ENCODE measurements around the gene ANKLE1. TPM values are rescaled to one million over a fixed set of nuclear protein-coding genes. Genes with fewer than 3 reads are reported as not detected.
"Not testable (repeated sequence)": the region's sequence is repeated elsewhere in the genome, so short reads cannot be mapped to it uniquely, and the experiment has no call there.

Gene ANKLE1
- total RNA-seq, 1 donor from 2014 or later: 2.3 TPM

DNA sequence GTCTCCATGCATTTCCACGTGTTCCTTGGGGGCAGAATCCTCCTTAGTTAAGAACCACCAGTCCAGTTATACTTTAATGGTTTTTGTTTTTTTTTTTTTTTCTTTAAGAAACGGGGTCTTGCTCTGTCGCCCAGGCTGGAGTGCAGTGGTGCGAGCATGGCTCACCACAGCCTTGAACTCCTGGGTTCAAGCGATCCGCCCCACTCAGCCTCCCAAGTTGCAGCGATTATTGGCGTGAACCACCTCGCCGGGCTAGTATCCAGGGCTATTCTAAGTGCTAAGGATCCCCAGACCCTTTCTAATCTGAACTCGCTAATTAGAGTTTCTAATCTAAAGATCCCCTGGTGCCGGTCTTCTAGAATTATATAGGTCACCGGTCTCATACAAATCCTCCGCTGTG is 11.9 kb downstream of the ANKLE1 start:
- H3K36me3 Mint-ChIP-seq (ENCODE audit: low read depth, unreplicated experiment): no peaks in the 10 kb centered on the region
- TF ChIP-seq, protein P1, sequence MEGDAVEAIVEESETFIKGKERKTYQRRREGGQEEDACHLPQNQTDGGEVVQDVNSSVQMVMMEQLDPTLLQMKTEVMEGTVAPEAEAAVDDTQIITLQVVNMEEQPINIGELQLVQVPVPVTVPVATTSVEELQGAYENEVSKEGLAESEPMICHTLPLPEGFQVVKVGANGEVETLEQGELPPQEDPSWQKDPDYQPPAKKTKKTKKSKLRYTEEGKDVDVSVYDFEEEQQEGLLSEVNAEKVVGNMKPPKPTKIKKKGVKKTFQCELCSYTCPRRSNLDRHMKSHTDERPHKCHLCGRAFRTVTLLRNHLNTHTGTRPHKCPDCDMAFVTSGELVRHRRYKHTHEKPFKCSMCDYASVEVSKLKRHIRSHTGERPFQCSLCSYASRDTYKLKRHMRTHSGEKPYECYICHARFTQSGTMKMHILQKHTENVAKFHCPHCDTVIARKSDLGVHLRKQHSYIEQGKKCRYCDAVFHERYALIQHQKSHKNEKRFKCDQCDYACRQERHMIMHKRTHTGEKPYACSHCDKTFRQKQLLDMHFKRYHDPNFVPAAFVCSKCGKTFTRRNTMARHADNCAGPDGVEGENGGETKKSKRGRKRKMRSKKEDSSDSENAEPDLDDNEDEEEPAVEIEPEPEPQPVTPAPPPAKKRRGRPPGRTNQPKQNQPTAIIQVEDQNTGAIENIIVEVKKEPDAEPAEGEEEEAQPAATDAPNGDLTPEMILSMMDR (IDR thresholded peaks at IDR 0.05; ENCODE audit: unreplicated experiment): no peak
- H3K4me1 Mint-ChIP-seq (ENCODE audit: unreplicated experiment): no peaks in the 10 kb centered on the region
- H3K27ac Mint-ChIP-seq (ENCODE audit: unreplicated experiment): no peak overlapping the region
- peaks cover 3% of the 10 kb centered on the region for H3K27me3 Mint-ChIP-seq (ENCODE audit: unreplicated experiment)
- H3K4me3 Mint-ChIP-seq (ENCODE audit: unreplicated experiment): no peak overlapping the region
- no peak for DNase-seq (ENCODE audit: low spot score)
- H3K9me3 Mint-ChIP-seq (ENCODE audit: unreplicated experiment): no peaks in the 10 kb centered on the region

DNA sequence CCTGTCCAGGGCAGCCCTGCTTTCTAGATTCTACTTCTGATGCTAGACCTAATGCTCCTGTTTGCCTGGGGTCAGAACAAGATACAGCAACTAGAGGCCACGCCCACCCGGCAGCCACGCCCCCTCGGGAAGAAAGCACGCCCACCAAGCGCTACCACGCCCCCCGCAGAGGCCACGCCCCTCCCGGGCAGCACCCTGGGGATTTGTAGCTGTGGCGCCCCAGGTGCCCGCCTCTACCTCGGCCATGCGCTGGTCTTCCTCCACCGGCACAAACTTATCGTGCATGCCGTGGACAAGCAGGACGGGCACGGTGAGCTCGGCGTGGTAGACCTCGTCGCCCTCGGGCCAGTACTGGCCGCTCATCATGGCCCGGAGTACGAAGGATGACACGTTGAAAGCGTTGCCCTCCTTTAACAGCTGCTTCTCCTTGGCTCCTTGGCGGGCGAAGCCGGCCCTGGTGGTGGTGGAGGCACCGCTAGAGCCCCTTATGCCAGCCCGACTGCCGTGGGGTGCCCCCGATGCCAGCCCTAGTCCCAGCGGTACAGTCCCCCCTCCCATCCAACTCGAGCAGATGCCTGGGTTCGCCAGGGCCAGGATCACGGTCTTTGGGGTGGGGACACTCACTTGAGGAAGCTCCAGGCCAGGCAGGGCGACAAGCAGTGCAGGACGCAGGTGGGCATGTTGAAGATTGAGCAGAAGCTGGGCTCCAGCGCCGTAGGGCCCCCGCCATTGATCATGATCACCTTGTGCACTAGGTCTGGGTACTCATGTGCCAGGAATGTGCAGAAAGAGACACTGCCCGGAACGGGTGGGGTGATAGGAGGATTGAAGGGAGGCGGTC is 12.6 kb downstream of the ANKLE1 start:
- peak; percentile 46 for DNase-seq (ENCODE audit: low spot score)
- H3K27me3 Mint-ChIP-seq (ENCODE audit: unreplicated experiment): peaks cover 3% of the 10 kb centered on the region
- H3K4me1 Mint-ChIP-seq (ENCODE audit: unreplicated experiment): no peaks in the 10 kb centered on the region
- H3K9me3 Mint-ChIP-seq (ENCODE audit: unreplicated experiment): no peaks in the 10 kb centered on the region
- TF ChIP-seq, protein P1 (IDR thresholded peaks at IDR 0.05; ENCODE audit: unreplicated experiment): no peak
- no peak overlapping the region for H3K27ac Mint-ChIP-seq (ENCODE audit: unreplicated experiment)
- no peaks in the 10 kb centered on the region for H3K36me3 Mint-ChIP-seq (ENCODE audit: low read depth, unreplicated experiment)
- no peak overlapping the region for H3K4me3 Mint-ChIP-seq (ENCODE audit: unreplicated experiment)

GRCh38 chr19:17295551-17295950 is 13.8 kb downstream of the ANKLE1 start:
- DNase-seq (ENCODE audit: low spot score); H3K27ac Mint-ChIP-seq (ENCODE audit: unreplicated experiment); H3K9me3 Mint-ChIP-seq (ENCODE audit: unreplicated experiment); H3K27me3 Mint-ChIP-seq (ENCODE audit: unreplicated experiment); H3K4me1 Mint-ChIP-seq (ENCODE audit: unreplicated experiment); H3K4me3 Mint-ChIP-seq (ENCODE audit: unreplicated experiment); H3K36me3 Mint-ChIP-seq (ENCODE audit: low read depth, unreplicated experiment): not testable (repeated sequence)

- TF ChIP-seq, protein P1 (IDR thresholded peaks at IDR 0.05; ENCODE audit: unreplicated experiment): no peak
- Mint-ChIP-seq H3K4me3 (ENCODE audit: unreplicated experiment) (no peak overlapping the region), H3K36me3 (ENCODE audit: low read depth, unreplicated experiment) (no peaks in the 10 kb centered on the region), H3K9me3 (ENCODE audit: unreplicated experiment) (no peaks in the 10 kb centered on the region), H3K27ac (ENCODE audit: unreplicated experiment) (peak overlapping the region; percentile 70), H3K4me1 (ENCODE audit: unreplicated experiment) (no peaks in the 10 kb centered on the region), H3K27me3 (ENCODE audit: unreplicated experiment) (peaks cover 3% of the 10 kb centered on the region)
- no peak for DNase-seq (ENCODE audit: low spot score)
Measured at GRCh38 chr19:17296273-17296672, 14.6 kb downstream of the ANKLE1 start.

- Mint-ChIP-seq H3K9me3 (ENCODE audit: unreplicated experiment) (no peaks in the 10 kb centered on the region), H3K4me3 (ENCODE audit: unreplicated experiment) (no peak overlapping the region), H3K27me3 (ENCODE audit: unreplicated experiment) (peaks cover 3% of the 10 kb centered on the region), H3K36me3 (ENCODE audit: low read depth, unreplicated experiment) (peaks cover 1% of the 10 kb centered on the region), H3K4me1 (ENCODE audit: unreplicated experiment) (no peaks in the 10 kb centered on the region), H3K27ac (ENCODE audit: unreplicated experiment) (no peak overlapping the region)
- no peak for DNase-seq (ENCODE audit: low spot score)
- TF ChIP-seq, protein P1 (IDR thresholded peaks at IDR 0.05; ENCODE audit: unreplicated experiment): no peak
Measured at GRCh38 chr19:17296976-17297375, 15.3 kb downstream of the ANKLE1 start.
